ENCODE measurements around the gene NEDD9. TPM values are rescaled to one million over a fixed set of nuclear protein-coding genes. Genes with fewer than 3 reads are reported as not detected.

Gene NEDD9
- total RNA-seq, 4 donors from 2014 or later, result 51.7 to 136 (median 94.0) TPM

- TF ChIP-seq CTCF (IDR thresholded peaks at IDR 0.05; ENCODE audit: low read depth), result no peak
These were observed 93.2 kb downstream of the NEDD9 start for GRCh38 chr6:11139051-11139960.

GRCh38 chr6:11136809-11137208 lies 95.7 kb downstream of the NEDD9 start:
- TF ChIP-seq CTCF (IDR thresholded peaks at IDR 0.05; ENCODE audit: low read depth), result no peak

Small RNA genes within 50 kb of the gene (small RNA-seq; reads per million reads assigned to genes)
- not detected for gene AL136139.1

Other genes starting within 250 kb of the NEDD9 start
- gene ELOVL2, start 188.4 kb downstream of the NEDD9 start, total RNA-seq, result 1 to 10 TPM in 1 of 4 donors, under 1 TPM in 2, not detected in 1; 0.19 to 1.6 (median 0.44) TPM
- gene SMIM13, start 138.8 kb downstream of the NEDD9 start, total RNA-seq, result 1 to 10 TPM; 4.0 to 9.9 (median 6.7) TPM
- under 1 TPM in 3 of 4 donors, not detected in 1; 0.17 to 0.65 (median 0.44) TPM for gene ERVFRD-1, start 120.9 kb downstream of the NEDD9 start, total RNA-seq

All from subcutaneous adipose tissue (tissue), 4 donors.